Activated naive CD8-positive, alpha-beta T cell treated with anti-CD3 and anti-CD28 coated beads, Interleukin-2, amount 50 U/mL, for 24 hours (primary cell): Measurements from ENCODE around the gene MFNG.

ENCODE experiments used
- ATAC-seq: fragments of 150-1000 bp; cut with Tn5 transposase; one replicate; pipeline ENCODE4 v1.10.0; 2021
- DNase-seq: peaks from one replicate; pipeline ENCODE4 v3.0.0; 2021
- H3K27ac Mint-ChIP-seq: one replicate; pipeline ENCODE4 v1.8.0; 2021; ENCODE audit warnings: mild to moderate bottlenecking, mixed read lengths
- H3K27me3 Mint-ChIP-seq: one replicate; pipeline ENCODE4 v1.8.0; 2021; ENCODE audit warnings: mixed read lengths
- H3K36me3 Mint-ChIP-seq: one replicate; pipeline ENCODE4 v1.8.0; 2021; ENCODE audit warnings: low read depth, mixed read lengths
- H3K4me1 Mint-ChIP-seq: one replicate; pipeline ENCODE4 v1.8.0; 2021; ENCODE audit warnings: mixed read lengths
- H3K4me3 Mint-ChIP-seq: one replicate; pipeline ENCODE4 v1.8.0; 2021; ENCODE audit warnings: mild to moderate bottlenecking, moderate library complexity, mixed read lengths
- H3K9me3 Mint-ChIP-seq: one replicate; pipeline ENCODE4 v1.8.0; 2021; ENCODE audit warnings: mixed read lengths

Gene MFNG

DNA sequence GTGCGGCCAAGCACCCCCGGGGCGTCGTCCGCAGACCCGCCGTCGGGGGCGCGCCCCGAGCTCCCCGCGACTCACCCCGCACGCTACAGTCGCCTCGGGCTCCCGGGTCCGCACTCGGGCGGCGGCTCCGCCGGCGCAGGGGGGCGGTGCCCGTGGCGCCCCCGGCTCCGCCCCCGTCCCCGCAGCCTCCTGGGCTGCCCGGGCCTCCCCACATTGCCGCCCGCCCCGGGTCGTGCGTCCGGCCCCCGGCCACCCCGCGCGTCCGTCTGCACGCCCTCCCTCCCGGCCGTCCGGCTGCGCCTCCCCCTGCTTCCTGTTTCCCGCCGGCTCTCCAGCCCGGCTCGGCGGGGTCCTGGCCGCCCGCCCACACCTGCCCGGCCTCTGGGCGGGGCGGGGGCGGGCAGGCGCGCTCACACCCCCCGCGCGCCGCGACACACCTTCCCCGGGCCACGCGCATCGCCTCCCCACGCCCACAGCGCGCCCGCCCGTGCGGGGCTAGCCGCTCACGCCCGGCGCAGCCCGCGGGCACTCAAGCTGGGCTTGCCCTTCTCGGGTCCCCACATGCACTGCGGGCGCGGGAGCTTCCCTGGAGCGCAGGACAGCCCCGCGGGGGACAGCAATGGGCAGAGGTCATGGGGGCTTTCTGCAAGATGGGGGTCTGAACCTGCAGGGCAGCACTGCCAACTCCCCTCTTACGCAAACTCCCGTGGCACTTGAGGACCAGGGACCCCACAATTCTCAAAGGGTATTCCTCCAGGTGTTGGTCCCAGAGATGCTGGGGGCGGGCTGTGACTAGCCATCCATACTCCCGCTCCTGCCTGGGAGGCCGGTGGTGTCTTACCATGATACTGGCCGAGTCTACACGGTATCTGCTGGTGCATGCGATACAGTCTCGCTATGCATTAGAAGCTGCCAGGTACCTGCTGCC, 33.3 kb upstream of the MFNG start, which contains the start of gene CARD10:
CARD10 (minus strand) TSS at position 148 of the 928 bp plus-strand sequence. CDS start 215 bp downstream, outside the sequence.
- Mint-ChIP-seq H3K9me3 (no peaks in the 10 kb centered on the region), H3K27ac (no peak within 1 kb of the TSS), H3K4me1 (peaks cover 3% of the 10 kb centered on the region), H3K4me3 (peak within 1 kb of the TSS; percentile 48), H3K36me3 (no peaks in the 10 kb centered on the region), H3K27me3 (peaks cover 34% of the 10 kb centered on the region)
- DNase-seq (no peak), ATAC-seq (peak; percentile 35)

DNA sequence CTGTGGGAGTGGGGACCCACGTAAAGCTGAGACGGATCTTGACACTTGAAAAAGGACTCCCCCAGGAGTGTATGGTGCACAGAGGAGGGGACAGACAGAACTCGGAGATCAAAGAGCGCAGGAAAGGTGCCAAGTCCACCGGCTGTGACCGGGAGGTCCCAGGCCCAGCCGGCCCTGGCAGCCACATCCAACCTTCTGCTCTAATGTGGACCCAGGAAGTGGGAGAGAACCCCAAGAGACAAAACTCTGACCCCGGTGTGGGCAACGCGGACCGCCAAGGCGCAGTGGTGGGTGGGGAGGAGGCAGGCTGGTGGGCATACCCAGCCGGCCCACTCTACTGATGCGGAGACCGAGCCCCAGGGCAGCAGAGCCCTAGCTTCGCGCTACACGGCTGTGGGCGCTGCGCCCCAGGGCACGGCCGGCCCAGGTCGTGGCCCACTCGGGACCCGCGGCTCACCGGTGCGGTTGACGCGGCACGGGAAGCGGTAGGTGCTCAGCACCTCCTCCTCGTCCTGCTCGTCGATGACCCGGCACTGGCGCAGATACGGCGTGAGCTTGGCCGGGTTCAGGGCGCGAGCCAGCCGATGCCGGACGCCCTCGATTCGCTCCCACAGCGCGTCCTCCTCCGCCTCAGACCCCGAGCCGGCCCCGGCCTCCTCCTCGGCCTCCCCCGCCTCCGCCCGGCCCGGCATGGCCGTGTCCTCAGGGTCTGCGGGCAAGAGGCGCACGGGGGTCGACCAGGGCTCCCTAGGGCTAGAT, 32.5 kb upstream of the MFNG start:
- Mint-ChIP-seq H3K36me3 (no peaks in the 10 kb centered on the region), H3K27me3 (peaks cover 31% of the 10 kb centered on the region), H3K4me3 (peak overlapping the region; percentile 48), H3K4me1 (peaks cover 3% of the 10 kb centered on the region), H3K27ac (no peak overlapping the region), H3K9me3 (no peaks in the 10 kb centered on the region)
- ATAC-seq, result no peak
- DNase-seq, result no peak

GRCh38 chr22:37517826-37518450, 31.8 kb upstream of the MFNG start:
- Mint-ChIP-seq H3K36me3 (no peaks in the 10 kb centered on the region), H3K27me3 (peaks cover 29% of the 10 kb centered on the region), H3K4me1 (peaks cover 3% of the 10 kb centered on the region), H3K4me3 (peak overlapping the region; percentile 48), H3K9me3 (no peaks in the 10 kb centered on the region), H3K27ac (no peak overlapping the region)
- ATAC-seq (no peak), DNase-seq (no peak)

DNA sequence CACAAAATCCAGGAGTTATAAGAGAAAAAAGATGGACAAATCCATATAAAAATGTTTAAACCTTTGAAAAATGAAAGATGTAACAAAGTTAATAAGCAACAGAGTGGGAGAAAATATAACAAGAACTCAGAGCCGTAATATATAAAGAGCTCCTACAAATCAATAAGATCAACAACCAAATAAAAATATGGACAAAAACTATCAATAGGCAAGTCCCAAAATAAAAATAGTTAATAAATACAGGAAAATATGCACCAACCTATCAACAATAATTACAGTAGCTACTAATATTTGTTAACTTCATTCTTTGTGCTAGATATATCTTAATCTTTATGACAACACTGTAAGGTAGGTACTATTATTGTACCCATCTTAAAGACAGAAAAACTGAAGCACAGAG, 30.3 kb upstream of the MFNG start:
- H3K36me3 Mint-ChIP-seq, result no peaks in the 10 kb centered on the region
- H3K4me1 Mint-ChIP-seq, result peaks cover 3% of the 10 kb centered on the region
- H3K27me3 Mint-ChIP-seq, result peaks cover 22% of the 10 kb centered on the region
- no peaks in the 10 kb centered on the region for H3K9me3 Mint-ChIP-seq
- DNase-seq, result no peak
- H3K27ac Mint-ChIP-seq, result no peak overlapping the region
- no peak for ATAC-seq
- H3K4me3 Mint-ChIP-seq, result no peak overlapping the region

DNA sequence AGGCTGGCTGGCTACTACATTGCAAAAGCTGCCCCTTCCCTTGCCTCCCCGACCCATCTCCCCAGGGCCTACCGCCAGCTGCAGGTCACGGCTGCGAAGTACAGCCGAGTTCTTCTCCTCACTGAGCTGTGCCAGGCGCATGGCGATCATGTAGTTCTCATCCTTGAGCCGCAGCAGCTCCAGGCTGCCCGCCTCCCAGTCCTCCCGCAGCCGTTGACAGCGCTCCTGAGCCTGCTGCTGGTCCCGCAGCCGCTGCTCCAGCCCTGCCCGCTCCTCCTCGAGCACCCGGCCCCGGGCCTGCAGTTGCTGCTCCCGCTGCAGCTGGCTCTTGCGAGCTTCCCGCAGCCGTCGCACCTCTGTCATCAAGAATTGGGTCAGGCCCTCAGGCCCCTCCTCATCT, 29.7 kb upstream of the MFNG start:
- no peak overlapping the region for H3K27ac Mint-ChIP-seq
- H3K27me3 Mint-ChIP-seq, result peaks cover 18% of the 10 kb centered on the region
- H3K9me3 Mint-ChIP-seq, result no peaks in the 10 kb centered on the region
- ATAC-seq (no peak), DNase-seq (no peak)
- H3K36me3 Mint-ChIP-seq, result no peaks in the 10 kb centered on the region
- H3K4me3 Mint-ChIP-seq, result no peak overlapping the region
- H3K4me1 Mint-ChIP-seq, result peaks cover 3% of the 10 kb centered on the region

DNA sequence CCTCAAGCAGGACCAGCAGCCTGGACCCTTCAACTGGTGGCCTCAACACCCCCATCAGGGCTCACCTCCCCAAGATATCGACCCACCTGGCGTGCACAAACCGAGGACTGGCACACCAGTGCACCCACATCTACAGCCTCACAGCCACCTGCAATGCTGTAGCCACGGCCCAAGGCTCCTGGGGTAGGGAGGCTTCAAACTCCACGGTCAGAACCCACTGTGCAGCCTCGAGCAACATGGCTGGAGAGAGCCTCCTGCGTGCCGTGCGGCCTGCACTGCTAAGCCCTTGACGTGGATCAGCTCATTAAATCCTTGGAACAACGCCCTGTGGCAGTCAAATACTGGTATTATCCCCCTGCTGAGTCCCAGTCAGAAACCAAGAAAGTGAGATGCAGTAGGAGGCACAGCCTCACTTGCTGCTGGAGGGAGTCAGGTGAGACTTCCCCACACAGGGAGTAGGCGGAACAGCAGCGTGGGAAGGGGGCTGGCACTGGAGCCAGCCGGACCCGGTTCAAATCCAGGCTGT, 28.4 kb upstream of the MFNG start:
- no peaks in the 10 kb centered on the region for H3K36me3 Mint-ChIP-seq
- ATAC-seq (no peak), DNase-seq (no peak)
- H3K27ac Mint-ChIP-seq, result no peak overlapping the region
- H3K4me3 Mint-ChIP-seq, result no peak overlapping the region
- H3K27me3 Mint-ChIP-seq, result peaks cover 8% of the 10 kb centered on the region
- no peaks in the 10 kb centered on the region for H3K9me3 Mint-ChIP-seq
- H3K4me1 Mint-ChIP-seq, result peaks cover 3% of the 10 kb centered on the region

- Mint-ChIP-seq H3K27me3 (peaks cover 1% of the 10 kb centered on the region), H3K4me1 (no peaks in the 10 kb centered on the region), H3K27ac (no peak overlapping the region), H3K4me3 (no peak overlapping the region), H3K9me3 (no peaks in the 10 kb centered on the region), H3K36me3 (no peaks in the 10 kb centered on the region)
- DNase-seq (no peak), ATAC-seq (no peak)
Observed at GRCh38 chr22:37511395-37512104, 25.4 kb upstream of the MFNG start.

- DNase-seq (no peak), ATAC-seq (no peak)
- H3K27ac Mint-ChIP-seq, result no peak overlapping the region
- no peaks in the 10 kb centered on the region for H3K9me3 Mint-ChIP-seq
- no peaks in the 10 kb centered on the region for H3K4me1 Mint-ChIP-seq
- H3K36me3 Mint-ChIP-seq, result no peaks in the 10 kb centered on the region
- H3K4me3 Mint-ChIP-seq, result no peak overlapping the region
- peaks cover 1% of the 10 kb centered on the region for H3K27me3 Mint-ChIP-seq
Observed at GRCh38 chr22:37510091-37510490, 23.9 kb upstream of the MFNG start.

DNA sequence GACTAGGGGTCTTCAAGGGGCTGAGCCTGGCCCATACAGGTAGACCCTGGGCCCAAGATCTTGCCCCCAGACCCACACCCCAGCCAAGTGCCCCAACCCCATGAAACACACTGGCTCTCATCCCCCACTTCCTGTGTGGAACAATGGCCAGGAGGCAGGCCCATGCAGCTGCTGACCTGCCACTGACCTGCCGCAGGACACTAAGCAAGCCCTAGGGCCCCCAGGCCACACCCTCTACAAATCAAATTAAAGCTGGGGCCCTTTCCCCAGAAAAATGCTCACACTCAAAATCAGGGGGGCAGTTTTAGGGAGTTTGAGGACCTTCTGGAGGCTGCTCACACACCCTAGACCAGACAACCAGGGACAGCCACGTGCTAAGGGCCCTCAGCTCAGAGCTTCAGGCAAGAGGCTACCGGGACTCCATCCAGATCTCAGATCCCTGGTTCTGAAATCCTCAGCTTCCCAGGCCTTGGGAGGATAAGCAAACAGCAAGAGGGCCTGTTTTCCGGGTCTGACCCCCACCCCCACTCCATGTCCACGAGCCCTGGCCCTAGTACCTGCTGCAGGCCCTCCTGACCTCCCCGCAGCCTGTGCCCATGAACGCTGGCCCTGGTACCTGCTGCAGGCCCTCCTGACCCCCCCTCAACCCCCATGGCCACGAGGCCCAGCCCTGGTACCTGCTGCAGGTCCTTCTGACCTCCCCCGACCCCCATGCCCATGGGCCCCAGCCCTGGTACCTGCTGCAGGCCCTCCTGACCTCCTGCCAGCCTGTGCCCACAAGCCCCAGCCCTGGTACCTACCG, 23.1 kb upstream of the MFNG start:
- DNase-seq (no peak), ATAC-seq (no peak)
- no peaks in the 10 kb centered on the region for H3K36me3 Mint-ChIP-seq
- no peaks in the 10 kb centered on the region for H3K9me3 Mint-ChIP-seq
- H3K4me1 Mint-ChIP-seq, result no peaks in the 10 kb centered on the region
- no peak overlapping the region for H3K27ac Mint-ChIP-seq
- H3K27me3 Mint-ChIP-seq, result peaks cover 1% of the 10 kb centered on the region
- H3K4me3 Mint-ChIP-seq, result no peak overlapping the region

- Mint-ChIP-seq H3K27me3 (peaks cover 1% of the 10 kb centered on the region), H3K27ac (no peak overlapping the region), H3K4me3 (no peak overlapping the region), H3K4me1 (no peaks in the 10 kb centered on the region), H3K9me3 (no peaks in the 10 kb centered on the region), H3K36me3 (no peaks in the 10 kb centered on the region)
- ATAC-seq, result no peak
- DNase-seq, result no peak
Observed at GRCh38 chr22:37508431-37508992, 22.3 kb upstream of the MFNG start.

DNA sequence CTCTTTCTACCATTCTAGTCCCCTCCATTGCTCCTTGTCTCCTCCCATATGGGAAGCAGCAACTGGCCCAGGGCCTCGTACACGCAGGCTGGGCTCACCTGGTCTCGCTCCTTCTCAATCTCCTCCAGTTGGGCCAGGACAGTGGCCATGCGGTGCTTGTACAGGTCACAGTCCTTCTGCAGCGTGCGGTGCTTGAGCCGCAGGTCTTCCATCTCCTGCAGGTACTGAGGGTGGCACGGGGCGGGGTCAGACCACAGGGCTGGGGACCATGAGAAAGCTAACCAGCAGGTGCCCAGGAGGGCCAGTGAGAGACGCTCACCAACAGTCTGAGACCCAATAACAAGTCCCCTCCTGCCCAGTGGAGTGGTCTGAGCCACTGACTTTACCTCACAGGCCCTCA, 21.5 kb upstream of the MFNG start:
- Mint-ChIP-seq H3K4me1 (no peaks in the 10 kb centered on the region), H3K36me3 (no peaks in the 10 kb centered on the region), H3K27ac (no peak overlapping the region), H3K9me3 (no peaks in the 10 kb centered on the region), H3K27me3 (peaks cover 1% of the 10 kb centered on the region), H3K4me3 (no peak overlapping the region)
- DNase-seq (no peak), ATAC-seq (no peak)

GRCh38 chr22:37505989-37506388, 19.8 kb upstream of the MFNG start:
- no peaks in the 10 kb centered on the region for H3K9me3 Mint-ChIP-seq
- no peak overlapping the region for H3K4me3 Mint-ChIP-seq
- no peak for ATAC-seq
- H3K4me1 Mint-ChIP-seq, result peaks cover 7% of the 10 kb centered on the region
- H3K36me3 Mint-ChIP-seq, result no peaks in the 10 kb centered on the region
- H3K27me3 Mint-ChIP-seq, result peaks cover 1% of the 10 kb centered on the region
- H3K27ac Mint-ChIP-seq, result no peak overlapping the region
- DNase-seq, result no peak

DNA sequence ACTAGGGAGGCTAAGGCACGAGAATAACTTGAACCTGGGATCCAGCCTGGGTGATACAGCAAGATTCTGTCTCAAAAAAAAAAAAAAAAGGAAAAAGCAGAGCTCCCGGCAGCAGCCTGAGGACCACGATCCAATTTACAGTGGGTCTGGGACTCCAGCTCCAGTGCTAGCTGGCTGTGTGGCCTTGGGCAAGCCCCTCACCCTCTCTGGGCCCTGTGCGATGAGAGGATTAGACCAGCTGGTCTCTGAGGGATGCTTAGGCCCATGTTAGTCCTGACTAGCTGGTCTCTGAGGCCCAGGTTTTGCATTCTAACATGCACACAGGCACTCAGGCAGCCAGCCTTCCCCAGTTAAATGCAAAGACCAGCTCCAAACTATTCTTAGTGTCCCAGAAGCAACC, 19.4 kb upstream of the MFNG start:
- no peak overlapping the region for H3K4me3 Mint-ChIP-seq
- no peak for DNase-seq
- H3K36me3 Mint-ChIP-seq, result no peaks in the 10 kb centered on the region
- H3K27ac Mint-ChIP-seq, result no peak overlapping the region
- no peak for ATAC-seq
- peaks cover 7% of the 10 kb centered on the region for H3K4me1 Mint-ChIP-seq
- peaks cover 1% of the 10 kb centered on the region for H3K27me3 Mint-ChIP-seq
- no peaks in the 10 kb centered on the region for H3K9me3 Mint-ChIP-seq
